Endothelial cell (in vitro differentiated cells): ENCODE measurements around the gene PRKAG2. TPM values are rescaled to one million over a fixed set of nuclear protein-coding genes. Genes with fewer than 3 reads are reported as not detected.

Experiments
- DNase-seq: peaks from one replicate; pipeline ENCODE4 v3.0.0; 2021; ENCODE audit warnings: low spot score
- H3K27ac Mint-ChIP-seq: one replicate; pipeline ENCODE4 v1.8.0; 2021; ENCODE audit warnings: mixed read lengths, inconsistent platforms; ENCODE audit not compliant: unreplicated experiment
- H3K27me3 Mint-ChIP-seq: one replicate; pipeline ENCODE4 v1.8.0; 2021; ENCODE audit warnings: mild to moderate bottlenecking, moderate library complexity, mixed read lengths, inconsistent platforms; ENCODE audit not compliant: unreplicated experiment
- H3K36me3 Mint-ChIP-seq: one replicate; pipeline ENCODE4 v1.8.0; 2021; ENCODE audit warnings: mild to moderate bottlenecking, low read depth, mixed read lengths, inconsistent platforms; ENCODE audit not compliant: unreplicated experiment
- H3K4me1 Mint-ChIP-seq: one replicate; pipeline ENCODE4 v1.8.0; 2021; ENCODE audit warnings: mild to moderate bottlenecking, mixed read lengths, inconsistent platforms; ENCODE audit not compliant: unreplicated experiment
- H3K4me3 Mint-ChIP-seq: one replicate; pipeline ENCODE4 v1.8.0; 2021; ENCODE audit warnings: mild to moderate bottlenecking, mixed read lengths, inconsistent platforms; ENCODE audit not compliant: unreplicated experiment
- H3K9me3 Mint-ChIP-seq: one replicate; pipeline ENCODE4 v1.8.0; 2021; ENCODE audit warnings: mixed read lengths, inconsistent platforms; ENCODE audit not compliant: unreplicated experiment
- CTCF ChIP-seq: fragments of 200-600 bp; sonication (generic); IDR thresholded peaks from one replicate; pipeline ENCODE4 v1.5.0; 2021; ENCODE audit warnings: antibody characterized with exemption; ENCODE audit not compliant: unreplicated experiment
- total RNA-seq: library from RNA; stranded (reverse); fragmentation: NEBNext Ultra II Directional; extraction: Animal tissue kit (Norgen Biotek cat#: 25700); gene quantifications from one replicate; pipeline ENCODE4 v1.2.1, GENCODE V29; 2021; ENCODE audit not compliant: unreplicated experiment

The PRKAG2 gene
- total RNA-seq, 1 donor from 2014 or later: 16.0 TPM

DNA sequence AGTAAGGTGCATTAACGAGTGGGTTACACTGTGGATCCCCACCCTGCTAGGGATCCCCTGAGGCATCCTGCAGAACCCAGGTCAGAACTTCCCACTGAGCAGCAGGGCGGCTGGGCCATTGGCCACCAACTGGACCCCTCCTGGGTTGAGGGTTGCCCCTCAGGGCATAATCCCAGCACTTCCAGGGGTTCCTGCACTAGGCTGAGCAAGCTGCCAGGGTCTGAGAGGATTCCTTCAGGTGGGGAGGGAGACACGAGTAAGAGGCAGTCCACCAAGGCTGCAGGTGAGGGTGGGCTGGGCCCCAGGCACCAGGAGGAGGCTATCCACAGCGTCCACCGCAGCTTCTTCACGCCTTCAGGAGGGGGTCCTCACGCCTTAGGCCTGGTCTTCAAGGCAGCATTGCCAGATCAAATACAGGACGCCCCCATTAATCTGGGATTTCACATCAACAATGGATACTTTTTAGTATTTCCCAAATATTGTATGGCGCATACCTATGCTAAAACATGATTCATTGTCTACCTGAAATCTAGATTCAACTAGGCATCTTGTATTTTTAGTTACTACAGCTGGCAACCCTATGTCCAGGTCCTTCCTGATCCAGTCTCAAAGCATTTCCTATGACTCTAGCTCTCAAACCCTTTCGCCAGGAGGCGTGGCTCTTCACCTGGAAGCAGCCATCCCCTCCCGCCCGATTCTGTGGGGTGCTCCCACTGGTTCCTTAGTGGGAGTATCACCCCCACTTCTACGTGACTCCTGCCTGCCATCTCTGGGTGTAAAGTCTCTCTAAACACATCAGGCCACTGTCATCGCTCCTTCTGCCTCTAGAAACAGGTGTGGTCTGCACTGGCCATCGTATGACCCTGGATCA, 4.1 kb downstream of the PRKAG2 start:
- H3K4me1 Mint-ChIP-seq: peaks cover 3% of the 10 kb centered on the region
- DNase-seq: no peak
- H3K9me3 Mint-ChIP-seq: no peaks in the 10 kb centered on the region
- no peak overlapping the region for H3K27ac Mint-ChIP-seq
- TF ChIP-seq CTCF: no peak
- no peaks in the 10 kb centered on the region for H3K36me3 Mint-ChIP-seq
- no peak overlapping the region for H3K4me3 Mint-ChIP-seq
- peaks cover 21% of the 10 kb centered on the region for H3K27me3 Mint-ChIP-seq

DNA sequence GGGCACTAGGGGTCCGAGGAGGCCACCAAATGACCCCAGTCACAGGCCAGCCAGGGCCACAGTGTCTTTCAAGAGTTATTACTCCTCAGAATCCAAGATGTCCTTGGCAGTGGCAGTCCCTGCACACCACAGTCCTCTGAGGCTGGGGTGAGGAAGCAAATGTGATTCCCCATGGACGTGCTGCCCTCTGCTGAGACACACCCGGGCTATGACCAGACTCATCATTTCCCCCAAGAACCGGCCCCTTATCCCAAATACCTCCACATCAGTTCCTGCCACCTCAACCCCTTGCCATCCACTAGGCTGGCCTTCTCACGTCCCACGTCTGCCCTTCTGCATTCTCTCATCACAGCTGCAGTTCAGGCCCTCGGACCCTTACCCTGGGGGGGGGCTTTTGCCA, 5.0 kb downstream of the PRKAG2 start:
- Mint-ChIP-seq H3K4me3 (no peak overlapping the region), H3K27ac (no peak overlapping the region), H3K4me1 (peaks cover 3% of the 10 kb centered on the region), H3K27me3 (peaks cover 23% of the 10 kb centered on the region), H3K36me3 (no peaks in the 10 kb centered on the region), H3K9me3 (no peaks in the 10 kb centered on the region)
- no peak for DNase-seq
- TF ChIP-seq CTCF: no peak

DNA sequence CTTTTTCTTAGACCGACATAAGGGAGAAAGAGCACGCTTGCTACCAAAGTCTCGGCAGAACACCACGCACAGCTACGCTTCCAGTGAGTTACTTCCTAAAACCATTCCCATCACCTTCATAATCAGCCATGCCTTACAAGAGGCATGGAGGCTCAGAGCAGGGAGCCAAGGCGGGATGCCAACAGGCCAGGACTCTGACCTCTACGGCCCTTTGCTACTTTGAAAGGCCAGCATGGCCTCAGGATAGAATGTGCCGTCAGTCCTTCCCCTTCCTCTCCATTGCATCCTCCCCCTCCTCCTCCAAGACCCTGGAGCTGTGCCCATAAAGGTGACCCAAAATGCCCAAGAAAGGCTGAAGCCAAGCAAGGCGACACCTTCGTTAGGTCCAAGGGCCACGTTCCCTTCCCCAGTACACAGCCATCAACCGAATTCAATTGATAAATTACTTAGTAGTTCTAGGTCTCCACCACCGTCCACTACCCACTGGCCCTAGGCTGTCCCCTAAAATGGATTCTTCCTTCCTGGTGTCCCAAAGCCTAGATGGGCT, 5.7 kb downstream of the PRKAG2 start:
- no peaks in the 10 kb centered on the region for H3K9me3 Mint-ChIP-seq
- no peaks in the 10 kb centered on the region for H3K4me1 Mint-ChIP-seq
- peaks cover 18% of the 10 kb centered on the region for H3K27me3 Mint-ChIP-seq
- H3K4me3 Mint-ChIP-seq: no peak overlapping the region
- H3K27ac Mint-ChIP-seq: no peak overlapping the region
- no peak for DNase-seq
- TF ChIP-seq CTCF: no peak
- H3K36me3 Mint-ChIP-seq: no peaks in the 10 kb centered on the region

DNA sequence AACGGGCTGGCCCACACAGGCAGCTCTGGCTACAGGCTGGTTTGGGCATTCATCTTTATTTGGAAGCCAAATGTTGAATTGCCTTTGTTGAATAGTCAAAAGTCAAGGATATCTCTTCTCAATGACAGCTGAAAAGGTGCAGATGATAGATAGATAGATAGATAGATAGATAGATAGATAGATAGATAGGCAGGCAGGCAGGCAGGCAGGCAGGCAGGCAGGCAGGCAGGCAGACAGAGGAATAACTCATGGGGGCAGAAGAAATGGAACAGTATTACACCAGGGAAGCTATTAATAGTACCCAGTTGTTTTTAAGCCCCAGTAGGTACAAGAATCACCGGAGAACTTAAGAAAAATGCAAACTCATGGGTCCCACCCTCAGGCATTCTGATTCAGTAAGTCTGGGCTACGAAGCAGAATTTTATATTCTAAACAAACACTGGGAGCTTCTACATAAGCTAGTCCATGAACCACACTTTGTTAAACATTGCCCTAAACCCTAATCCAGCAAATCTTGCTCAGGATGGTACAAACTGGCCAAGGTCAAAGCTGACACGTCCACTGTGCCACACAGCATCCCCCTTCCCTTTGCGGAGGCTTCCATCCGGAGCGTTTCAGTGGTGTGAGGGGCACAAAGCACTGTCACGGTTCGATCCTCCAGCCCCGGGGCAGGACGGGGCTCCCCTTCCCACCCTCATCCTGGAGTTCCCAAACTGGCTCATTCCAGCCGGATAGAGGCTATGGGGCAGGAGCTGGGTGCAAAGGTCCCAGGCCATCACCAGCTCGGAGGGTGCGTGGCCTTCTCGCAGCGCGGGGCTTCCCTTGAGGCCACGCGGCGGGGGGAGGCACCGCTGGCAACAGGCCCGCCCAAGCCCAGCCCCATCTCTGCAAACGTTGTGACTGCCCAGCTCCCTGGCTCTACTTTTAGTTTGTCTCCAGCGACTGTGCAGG, 6.7 kb downstream of the PRKAG2 start:
- DNase-seq: no peak
- no peak for TF ChIP-seq CTCF
- H3K36me3 Mint-ChIP-seq: no peaks in the 10 kb centered on the region
- peaks cover 18% of the 10 kb centered on the region for H3K27me3 Mint-ChIP-seq
- no peak overlapping the region for H3K4me3 Mint-ChIP-seq
- no peaks in the 10 kb centered on the region for H3K9me3 Mint-ChIP-seq
- H3K4me1 Mint-ChIP-seq: no peaks in the 10 kb centered on the region
- no peak overlapping the region for H3K27ac Mint-ChIP-seq
